DMS53 (cell line): ENCODE results near the gene CARHSP1.
"Not testable (repeated sequence)": the region's sequence is repeated elsewhere in the genome, so short reads cannot be mapped to it uniquely, and the experiment has no call there.

Experiments used
- DNase-seq: peaks from one replicate; lab custom pipeline; 2025; lab: John Stamatoyannopoulos, UW

CARHSP1 gene

GRCh38 chr16:8854298-8854948 lies 14.4 kb downstream of the CARHSP1 start:
- no peak for DNase-seq

GRCh38 chr16:8853611-8854010 lies 15.2 kb downstream of the CARHSP1 start:
- no peak for DNase-seq

- DNase-seq, result no peak
Observed at GRCh38 chr16:8853150-8853549, 15.7 kb downstream of the CARHSP1 start.

- no peak for DNase-seq
Observed at GRCh38 chr16:8852534-8852933, 16.3 kb downstream of the CARHSP1 start.

- DNase-seq, result no peak
Observed at GRCh38 chr16:8851761-8852403, 16.9 kb downstream of the CARHSP1 start.

GRCh38 chr16:8850279-8850885 lies 18.4 kb downstream of the CARHSP1 start:
- no peak for DNase-seq

- no peak for DNase-seq
Observed at GRCh38 chr16:8849411-8850011, 19.3 kb downstream of the CARHSP1 start.

- no peak for DNase-seq
Observed at GRCh38 chr16:8848939-8849391, 19.8 kb downstream of the CARHSP1 start.

GRCh38 chr16:8848231-8848938 lies 20.4 kb downstream of the CARHSP1 start:
- no peak for DNase-seq

- no peak for DNase-seq
Observed at GRCh38 chr16:8847623-8848022, 21.2 kb downstream of the CARHSP1 start.

- DNase-seq, result no peak
Observed at GRCh38 chr16:8847145-8847544, 21.7 kb downstream of the CARHSP1 start.

- DNase-seq, result no peak
Observed at GRCh38 chr16:8846401-8846932, 22.3 kb downstream of the CARHSP1 start.

GRCh38 chr16:8845699-8846298 lies 23.0 kb downstream of the CARHSP1 start:
- DNase-seq, result no peak

- not testable (repeated sequence) for DNase-seq
Observed at GRCh38 chr16:8843296-8843695, 25.5 kb downstream of the CARHSP1 start.

- DNase-seq, result not testable (repeated sequence)
Observed at GRCh38 chr16:8842016-8842415, 26.8 kb downstream of the CARHSP1 start.

GRCh38 chr16:8837594-8837993 lies 31.2 kb downstream of the CARHSP1 start:
- not testable (repeated sequence) for DNase-seq

GRCh38 chr16:8836797-8837196 lies 32.0 kb downstream of the CARHSP1 start:
- DNase-seq, result not testable (repeated sequence)

- DNase-seq, result no peak
Observed at GRCh38 chr16:8832717-8833105, 36.1 kb downstream of the CARHSP1 start.

GRCh38 chr16:8831871-8832716 lies 36.7 kb downstream of the CARHSP1 start:
- no peak for DNase-seq

- no peak for DNase-seq
Observed at GRCh38 chr16:8831450-8831849, 37.4 kb downstream of the CARHSP1 start.
